ENCODE measurements around the gene CNTROB. TPM values are rescaled to one million over a fixed set of nuclear protein-coding genes. Genes with fewer than 3 reads are reported as not detected.

The CNTROB gene
- total and polyA plus RNA-seq, 2 experiments from 2014 or later, result 21.1 to 37.5 TPM

GRCh38 chr17:7984904-7985303 is 52.9 kb downstream of the CNTROB start:
- no peak overlapping the region for H3K4me2 ChIP-seq
- no peaks in the 10 kb centered on the region for H3K4me1 ChIP-seq (ENCODE audit: insufficient read depth)
- no peaks in the 10 kb centered on the region for H3K27me3 ChIP-seq
- no peaks in the 10 kb centered on the region for H4K20me1 ChIP-seq (ENCODE audit: insufficient read depth, poor library complexity, severe bottlenecking)
- no peaks in the 10 kb centered on the region for H3K9me2 ChIP-seq (replicated peaks; ENCODE audit: insufficient read depth)
- H2AFZ ChIP-seq, result no peak overlapping the region
- H3K9me3 ChIP-seq (ENCODE audit: low read depth), result no peaks in the 10 kb centered on the region
- no peak for DNase-seq (ENCODE audit: low spot score)
- no peaks in the 10 kb centered on the region for H3K79me2 ChIP-seq
- H3K36me3 ChIP-seq (replicated peaks; ENCODE audit: insufficient read depth, low read depth), result no peaks in the 10 kb centered on the region
- no peak overlapping the region for H3K4me3 ChIP-seq
- WGBS (ENCODE audit: low lambda C conversion rate, missing lambda C conversion rate), result 99% methylated on average over 9 of the region's 9 CpGs
- TF ChIP-seq EZH2 (IDR thresholded peaks at IDR 0.05; ENCODE audit: borderline replicate concordance) (no peak), CTCF (IDR thresholded peaks at IDR 0.05; ENCODE audit: poor library complexity) (no peak), EZH2phosphoT487 (IDR thresholded peaks at IDR 0.05; ENCODE audit: low read depth, severe bottlenecking, unreplicated experiment) (no peak)
- no peak overlapping the region for H3K27ac ChIP-seq

- no peaks in the 10 kb centered on the region for H3K79me2 ChIP-seq
- H3K4me3 ChIP-seq, result no peak overlapping the region
- no peaks in the 10 kb centered on the region for H4K20me1 ChIP-seq (ENCODE audit: insufficient read depth, poor library complexity, severe bottlenecking)
- H3K4me1 ChIP-seq (ENCODE audit: insufficient read depth), result peaks cover 4% of the 10 kb centered on the region
- H3K9me3 ChIP-seq (ENCODE audit: low read depth), result no peaks in the 10 kb centered on the region
- H2AFZ ChIP-seq, result no peak overlapping the region
- TF ChIP-seq EZH2 (IDR thresholded peaks at IDR 0.05; ENCODE audit: borderline replicate concordance), result no peak
- TF ChIP-seq CTCF (IDR thresholded peaks at IDR 0.05; ENCODE audit: poor library complexity), result no peak
- TF ChIP-seq EZH2phosphoT487 (IDR thresholded peaks at IDR 0.05; ENCODE audit: low read depth, severe bottlenecking, unreplicated experiment), result no peak
- H3K27ac ChIP-seq, result no peak overlapping the region
- H3K4me2 ChIP-seq, result no peak overlapping the region
- H3K9me2 ChIP-seq (replicated peaks; ENCODE audit: insufficient read depth), result no peaks in the 10 kb centered on the region
- H3K36me3 ChIP-seq (replicated peaks; ENCODE audit: insufficient read depth, low read depth), result no peaks in the 10 kb centered on the region
- H3K27me3 ChIP-seq, result no peaks in the 10 kb centered on the region
- DNase-seq (ENCODE audit: low spot score), result no peak
- WGBS (ENCODE audit: low lambda C conversion rate, missing lambda C conversion rate), result 76% methylated on average over 12 of the region's 12 CpGs
Measured at GRCh38 chr17:7987112-7987893, 55.3 kb downstream of the CNTROB start.

- 25% methylated on average over 5 of the region's 5 CpGs for WGBS (ENCODE audit: low lambda C conversion rate, missing lambda C conversion rate)
- peak; percentile 93 for DNase-seq (ENCODE audit: low spot score)
- Histone ChIP-seq H4K20me1 (ENCODE audit: insufficient read depth, poor library complexity, severe bottlenecking) (no peaks in the 10 kb centered on the region), H3K27ac (no peak overlapping the region), H2AFZ (no peak overlapping the region), H3K79me2 (no peaks in the 10 kb centered on the region), H3K27me3 (no peaks in the 10 kb centered on the region), H3K9me3 (ENCODE audit: low read depth) (no peaks in the 10 kb centered on the region), H3K4me1 (ENCODE audit: insufficient read depth) (peaks cover 4% of the 10 kb centered on the region), H3K9me2 (replicated peaks; ENCODE audit: insufficient read depth) (no peaks in the 10 kb centered on the region), H3K4me3 (no peak overlapping the region), H3K4me2 (no peak overlapping the region), H3K36me3 (replicated peaks; ENCODE audit: insufficient read depth, low read depth) (no peaks in the 10 kb centered on the region)
- TF ChIP-seq EZH2phosphoT487 (IDR thresholded peaks at IDR 0.05; ENCODE audit: low read depth, severe bottlenecking, unreplicated experiment) (no peak), EZH2 (IDR thresholded peaks at IDR 0.05; ENCODE audit: borderline replicate concordance) (no peak), CTCF (IDR thresholded peaks at IDR 0.05; ENCODE audit: poor library complexity) (peak; percentile 75)
Measured at GRCh38 chr17:7988750-7989178, 56.8 kb downstream of the CNTROB start.

All from hepatocyte (in vitro differentiated cells).